Lung (tissue), 12 donors: ENCODE data around the gene SPATA24. TPM values are rescaled to one million over a fixed set of nuclear protein-coding genes. Genes with fewer than 3 reads are reported as not detected.

Source experiments
- ATAC-seq: fragments of 200-7000 bp; cut with Tn5 transposase; one replicate; pipeline ENCODE4 v1.9.1; 2020; ENCODE audit warnings: moderate number of reproducible peaks; ENCODE audit not compliant: insufficient read depth, low FRiP score
- DNase-seq, 3 donors: peaks; one replicate each; pipeline ENCODE4 v3.0.0-alpha.2; 2013 to 2017
- H3K27ac ChIP-seq, 2 donors: one replicate each; pipeline ENCODE4 v1.5.1; 2013; ENCODE audit warnings: mild to moderate bottlenecking in 2 of 2, moderate library complexity in 2 of 2, control low read depth in 1 of 2, inconsistent platforms in 1 of 2, low read depth in 1 of 2, low read length in 1 of 2
- H3K27me3 ChIP-seq, 3 donors: one replicate each; pipeline ENCODE4 v1.5.1; 2013; ENCODE audit warnings: low read length in 2 of 3; ENCODE audit not compliant: control insufficient read depth in 3 of 3, insufficient read depth in 3 of 3
- H3K36me3 ChIP-seq, 4 donors: one replicate each; pipeline ENCODE4 v1.5.1; 2013; ENCODE audit warnings: low read length in 4 of 4, mild to moderate bottlenecking in 1 of 4, moderate library complexity in 1 of 4; ENCODE audit not compliant: control insufficient read depth in 4 of 4, insufficient read depth in 4 of 4
- H3K4me1 ChIP-seq, 5 donors: one replicate each; pipeline ENCODE4 v1.5.1; 2013; ENCODE audit warnings: low read length in 5 of 5, mild to moderate bottlenecking in 2 of 5, moderate library complexity in 1 of 5; ENCODE audit not compliant: control insufficient read depth in 5 of 5, insufficient read depth in 5 of 5
- H3K4me3 ChIP-seq: one replicate; pipeline ENCODE4 v1.5.1; 2013; ENCODE audit warnings: mild to moderate bottlenecking, control low read depth, moderate library complexity
- H3K9ac ChIP-seq, 2 donors: one replicate each; pipeline ENCODE4 v1.5.1; 2013; ENCODE audit warnings: low read length in 2 of 2, control low read depth in 1 of 2; ENCODE audit not compliant: insufficient read depth in 1 of 2
- H3K9me3 ChIP-seq, 4 donors: one replicate each; pipeline ENCODE4 v1.5.1; 2013; ENCODE audit warnings: low read length in 3 of 4, mild to moderate bottlenecking in 1 of 4, moderate library complexity in 1 of 4; ENCODE audit not compliant: control insufficient read depth in 4 of 4, insufficient read depth in 3 of 4
- WGBS, 2 donors: extraction: QIAGEN DNeasy Blood & Tissue Kit; methylation state at CpG; one replicate each; pipeline ENCODE4 v1.1.7; 2013; 5-methylcytosine and 5-hydroxymethylcytosine counted together
- polyA plus RNA-seq, 2 donors: library from polyadenylated mRNA; stranded (reverse); fragments of 200-250 nt; gene quantifications; one replicate each; pipeline ENCODE4 v1.2.1, GENCODE V29; 2013
- total RNA-seq, 2 donors: library from RNA; depleted of rRNA in 1 of 2; stranded (reverse); fragments of >200 nt in 1 of 2; gene quantifications; one replicate each; pipeline ENCODE4 v1.2.1, GENCODE V29; 2014 to 2021
- TF ChIP-seq, protein P1 (sequence below): IDR thresholded peaks from 2 replicates; pipeline ENCODE4 v1.5.1; 2012; ENCODE audit warnings: mild to moderate bottlenecking; ENCODE audit errors: control extremely low read depth, extremely low read depth
- donor health status: control.
- donor health status: control.
- donor health status: Bipolar disorder and iron deficiency.
- donor health status: healthy.
- donor health status: DM: yes; HTN: yes; CAD: no.

Gene SPATA24
- total and polyA plus RNA-seq, 4 donors, result 4.2 to 11.1 (median 6.2) TPM

- no peak for DNase-seq
- Histone ChIP-seq H3K36me3 (no peaks in the 10 kb centered on the region), H3K4me3 (no peak overlapping the region), H3K9me3 (peaks cover 0 to 2% (median 0%) of the 10 kb centered on the region in 4 donors), H3K4me1 (peaks cover 0 to 23% (median 0%) of the 10 kb centered on the region in 5 donors), H3K9ac (no peak overlapping the region), H3K27me3 (peaks cover 0 to 27% (median 17%) of the 10 kb centered on the region in 3 donors), H3K27ac (peak overlapping the region in 1 of 2 donors; percentile 93)
- 85 to 86% methylated on average over 8 of the region's 8 CpGs for WGBS, 2 donors
- ATAC-seq, result no peak
- TF ChIP-seq, protein P1, sequence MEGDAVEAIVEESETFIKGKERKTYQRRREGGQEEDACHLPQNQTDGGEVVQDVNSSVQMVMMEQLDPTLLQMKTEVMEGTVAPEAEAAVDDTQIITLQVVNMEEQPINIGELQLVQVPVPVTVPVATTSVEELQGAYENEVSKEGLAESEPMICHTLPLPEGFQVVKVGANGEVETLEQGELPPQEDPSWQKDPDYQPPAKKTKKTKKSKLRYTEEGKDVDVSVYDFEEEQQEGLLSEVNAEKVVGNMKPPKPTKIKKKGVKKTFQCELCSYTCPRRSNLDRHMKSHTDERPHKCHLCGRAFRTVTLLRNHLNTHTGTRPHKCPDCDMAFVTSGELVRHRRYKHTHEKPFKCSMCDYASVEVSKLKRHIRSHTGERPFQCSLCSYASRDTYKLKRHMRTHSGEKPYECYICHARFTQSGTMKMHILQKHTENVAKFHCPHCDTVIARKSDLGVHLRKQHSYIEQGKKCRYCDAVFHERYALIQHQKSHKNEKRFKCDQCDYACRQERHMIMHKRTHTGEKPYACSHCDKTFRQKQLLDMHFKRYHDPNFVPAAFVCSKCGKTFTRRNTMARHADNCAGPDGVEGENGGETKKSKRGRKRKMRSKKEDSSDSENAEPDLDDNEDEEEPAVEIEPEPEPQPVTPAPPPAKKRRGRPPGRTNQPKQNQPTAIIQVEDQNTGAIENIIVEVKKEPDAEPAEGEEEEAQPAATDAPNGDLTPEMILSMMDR, result no peak
These were observed 7.8 kb downstream of the SPATA24 start for GRCh38 chr5:139395844-139396640.

- TF ChIP-seq, protein P1, result no peak
- peak within 1 kb of the TSS; percentile 14 for H3K4me3 ChIP-seq
- WGBS, 2 donors, result 35 to 59% methylated on average over 76 of the region's 76 CpGs
- H3K4me1 ChIP-seq, result peaks cover 0 to 23% (median 0%) of the 10 kb centered on the region in 5 donors
- H3K9ac ChIP-seq, result no peak within 1 kb of the TSS
- no peak for ATAC-seq
- peak in 2 of 3 donors; percentile 21 to 24 for DNase-seq
- H3K9me3 ChIP-seq, result peaks cover 0 to 2% (median 0%) of the 10 kb centered on the region in 4 donors
- peaks cover 0 to 27% (median 17%) of the 10 kb centered on the region in 3 donors for H3K27me3 ChIP-seq
- H3K36me3 ChIP-seq, result no peaks in the 10 kb centered on the region
- peak within 1 kb of the TSS; percentile 17 to 93 for H3K27ac ChIP-seq
These were observed 9.0 kb downstream of the SPATA24 start, which contains the start of gene PROB1 for GRCh38 chr5:139394654-139395566. PROB1 (minus strand) TSS chr5:139395104; CDS start chr5:139395081, 23 bp downstream.

DNA sequence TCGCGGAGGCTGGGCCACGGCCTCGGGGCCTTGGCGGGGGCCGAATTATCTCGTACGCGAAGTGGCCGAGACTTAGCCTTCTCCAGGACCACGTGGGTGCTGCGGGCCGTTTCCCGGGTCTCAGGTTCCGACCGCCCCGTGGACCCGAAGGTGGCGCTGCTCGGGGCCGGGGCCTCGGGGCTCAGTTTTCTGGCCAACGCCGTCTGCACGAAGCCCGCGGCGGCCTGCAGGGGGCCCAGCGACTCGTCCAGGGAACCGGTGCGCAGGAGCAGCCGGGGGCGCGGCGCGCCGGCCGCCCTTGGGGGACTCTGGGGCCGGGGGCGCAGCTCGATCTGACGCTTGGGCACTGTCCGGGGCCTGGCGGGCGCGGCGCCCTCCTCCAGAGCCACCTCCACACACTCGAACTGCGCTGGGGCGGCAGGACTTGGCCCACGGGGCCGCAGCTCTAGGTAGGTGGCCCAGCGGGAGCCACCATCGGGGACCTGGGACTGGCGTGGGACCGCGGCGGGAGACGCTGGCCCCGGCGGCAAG, 9.7 kb downstream of the SPATA24 start:
- Histone ChIP-seq H3K9me3 (peaks cover 0 to 2% (median 0%) of the 10 kb centered on the region in 4 donors), H3K27me3 (peaks cover 0 to 27% (median 17%) of the 10 kb centered on the region in 3 donors), H3K36me3 (no peaks in the 10 kb centered on the region), H3K9ac (no peak overlapping the region), H3K4me1 (peaks cover 0 to 23% (median 0%) of the 10 kb centered on the region in 5 donors), H3K27ac (peak overlapping the region in 1 of 2 donors; percentile 93), H3K4me3 (peak overlapping the region; percentile 14)
- ATAC-seq (peak; percentile 40), DNase-seq (peak; percentile 23 to 61 (median 35))
- WGBS, 2 donors, result 1 to 16% methylated on average over 56 to 62 of the region's 62 CpGs
- TF ChIP-seq, protein P1, result peak; percentile 20
